ENCODE results near the gene ARF1. TPM values are rescaled to one million over a fixed set of nuclear protein-coding genes. Genes with fewer than 3 reads are reported as not detected.

The ARF1 gene
- total RNA-seq, 2 experiments from 2014 or later = 163 to 322 TPM

- intact Hi-C loops (cut with micrococcal nuclease; ENCODE audit: unreplicated experiment) = no loop called here
- no TSS peak for BruUV-seq (replicated peaks)
- H3K4me2 ChIP-seq (ENCODE audit: low read length) = no peak overlapping the region
- no peaks in the 10 kb centered on the region for H3K9me2 ChIP-seq (ENCODE audit: insufficient read depth, low read length)
- POLR2A ChIA-PET = interaction anchor here (0.6 to 1.2 kb wide), 5 partner anchors 22 to 1355 kb away, joined by 3 to 4 read pairs (median 3); no protein-coding TSS in a partner anchor
- H4K20me1 ChIP-seq (ENCODE audit: insufficient read depth, low read length) = no peaks in the 10 kb centered on the region; the same call in 1 of the 2 replicates
- H3K4me3 ChIP-seq (ENCODE audit: low read depth, low read length, poor library complexity, severe bottlenecking) = no peak overlapping the region
- peaks cover 35% of the 10 kb centered on the region for H3K4me1 ChIP-seq (ENCODE audit: insufficient read depth, low read length, poor library complexity, severe bottlenecking)
- CTCF ChIA-PET (ENCODE audit: unreplicated experiment) = no interaction called here
- DNase-seq (ENCODE audit: low spot score) = no peak
- H3K79me2 ChIP-seq (ENCODE audit: insufficient read depth, low read depth, low read length) = peaks cover 8% of the 10 kb centered on the region
- no peaks in the 10 kb centered on the region for H3K9me3 ChIP-seq (ENCODE audit: low read length)
- no peak overlapping the region for H2AFZ ChIP-seq (ENCODE audit: low read length)
- TF ChIP-seq CTCF (conservative IDR thresholded peaks at IDR 0.05; ENCODE audit: low read length) = no peak
- no peak for TF ChIP-seq EZH2phosphoT487 (IDR thresholded peaks at IDR 0.05; ENCODE audit: borderline replicate concordance, low read depth, low read length)
- no peak overlapping the region for H3K27ac ChIP-seq (ENCODE audit: low read depth, low read length, poor library complexity, severe bottlenecking)
- peaks cover 14% of the 10 kb centered on the region; the same call in 1 of the 2 replicates for H3K36me3 ChIP-seq (ENCODE audit: insufficient read depth, low read length)
These were observed 23.7 kb downstream of the ARF1 start for GRCh38 chr1:228105996-228106799.

GRCh38 chr1:228106800-228107054, 24.2 kb downstream of the ARF1 start:
- H3K27ac ChIP-seq (ENCODE audit: low read depth, low read length, poor library complexity, severe bottlenecking) = no peak overlapping the region
- intact Hi-C loops (cut with micrococcal nuclease; ENCODE audit: unreplicated experiment) = no loop called here
- TF ChIP-seq EZH2phosphoT487 (IDR thresholded peaks at IDR 0.05; ENCODE audit: borderline replicate concordance, low read depth, low read length) = no peak
- TF ChIP-seq CTCF (conservative IDR thresholded peaks at IDR 0.05; ENCODE audit: low read length) = no peak
- no peaks in the 10 kb centered on the region for H3K9me2 ChIP-seq (ENCODE audit: insufficient read depth, low read length)
- peaks cover 29% of the 10 kb centered on the region for H3K4me1 ChIP-seq (ENCODE audit: insufficient read depth, low read length, poor library complexity, severe bottlenecking)
- H3K9me3 ChIP-seq (ENCODE audit: low read length) = no peaks in the 10 kb centered on the region
- no peak overlapping the region for H2AFZ ChIP-seq (ENCODE audit: low read length)
- H3K4me2 ChIP-seq (ENCODE audit: low read length) = no peak overlapping the region
- POLR2A ChIA-PET = interaction anchor here (0.6 to 1.2 kb wide), 4 partner anchors 24 to 1356 kb away, joined by 3 to 4 read pairs (median 4); no protein-coding TSS in a partner anchor
- CTCF ChIA-PET (ENCODE audit: unreplicated experiment) = no interaction called here
- no peak for DNase-seq (ENCODE audit: low spot score)
- no peaks in the 10 kb centered on the region for H4K20me1 ChIP-seq (ENCODE audit: insufficient read depth, low read length)
- H3K79me2 ChIP-seq (ENCODE audit: insufficient read depth, low read depth, low read length) = peaks cover 8% of the 10 kb centered on the region
- H3K4me3 ChIP-seq (ENCODE audit: low read depth, low read length, poor library complexity, severe bottlenecking) = no peak overlapping the region
- no TSS peak for BruUV-seq (replicated peaks)
- H3K36me3 ChIP-seq (ENCODE audit: insufficient read depth, low read length) = peaks cover 10% of the 10 kb centered on the region; the same call in 1 of the 2 replicates

GRCh38 chr1:228107636-228108035, 25.1 kb downstream of the ARF1 start:
- Histone ChIP-seq H3K4me1 (ENCODE audit: insufficient read depth, low read length, poor library complexity, severe bottlenecking) (peaks cover 25% of the 10 kb centered on the region), H2AFZ (ENCODE audit: low read length) (no peak overlapping the region), H3K36me3 (ENCODE audit: insufficient read depth, low read length) (peaks cover 10% of the 10 kb centered on the region; the same call in 1 of the 2 replicates), H3K9me2 (ENCODE audit: insufficient read depth, low read length) (no peaks in the 10 kb centered on the region), H3K9me3 (ENCODE audit: low read length) (no peaks in the 10 kb centered on the region), H3K27ac (ENCODE audit: low read depth, low read length, poor library complexity, severe bottlenecking) (no peak overlapping the region), H4K20me1 (ENCODE audit: insufficient read depth, low read length) (no peaks in the 10 kb centered on the region), H3K4me3 (ENCODE audit: low read depth, low read length, poor library complexity, severe bottlenecking) (no peak overlapping the region), H3K79me2 (ENCODE audit: insufficient read depth, low read depth, low read length) (peaks cover 8% of the 10 kb centered on the region), H3K4me2 (ENCODE audit: low read length) (peak overlapping the region; percentile 99)
- intact Hi-C loops (cut with micrococcal nuclease; ENCODE audit: unreplicated experiment) = no loop called here
- CTCF ChIA-PET (ENCODE audit: unreplicated experiment) = no interaction called here
- DNase-seq (ENCODE audit: low spot score) = no peak
- POLR2A ChIA-PET = interaction anchor here (1.6 kb wide), 1 partner anchor 25 kb away, joined by 5 read pairs; the partner anchor contains the start of gene ARF1
- no TSS peak for BruUV-seq (replicated peaks)
- TF ChIP-seq CTCF (conservative IDR thresholded peaks at IDR 0.05; ENCODE audit: low read length) = no peak

Measured in OCI-LY7 (cell line).